CD4-positive, alpha-beta T cell treated with Interleukin-21 for 1 hour (primary cell): ENCODE measurements around the gene SAE1.

Source experiments
- DNase-seq: peaks from one replicate; pipeline ENCODE4 v3.0.0-alpha.2; 2020

The SAE1 gene

DNA sequence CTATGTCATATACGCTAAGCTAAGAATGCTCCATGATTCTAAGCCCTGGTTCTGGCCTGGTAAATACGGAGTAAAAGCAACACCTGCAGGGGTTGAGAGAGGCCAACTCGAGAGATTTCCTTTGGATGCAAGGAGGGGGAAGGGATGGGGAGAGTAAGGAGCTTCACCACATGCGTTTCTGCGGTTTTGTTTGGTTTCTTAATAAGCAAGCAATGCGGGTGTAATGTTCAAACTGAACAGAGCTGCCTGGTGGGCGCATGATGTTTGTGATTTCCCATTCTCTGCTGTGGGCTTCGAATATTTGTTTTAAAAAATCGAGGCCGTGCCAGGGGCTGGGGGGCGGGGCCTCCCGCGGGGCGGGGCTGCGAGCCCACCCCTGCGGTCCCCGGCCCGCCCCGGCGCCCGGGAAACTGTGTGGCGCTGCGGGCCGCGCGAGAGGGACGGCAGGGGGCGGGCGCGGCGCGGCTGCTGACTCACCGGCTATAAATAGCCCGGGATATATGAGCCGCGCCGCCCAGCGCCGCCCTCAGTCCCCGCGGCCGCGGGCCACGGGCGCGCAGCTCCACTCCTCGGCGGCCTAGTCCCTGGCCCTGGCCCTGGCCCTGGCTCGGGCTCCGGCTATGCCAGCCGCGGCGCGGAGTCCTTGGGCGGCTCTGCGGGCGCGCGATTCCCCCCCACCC, 95.3 kb downstream of the SAE1 start:
- DNase-seq, result peak; percentile 92

DNA sequence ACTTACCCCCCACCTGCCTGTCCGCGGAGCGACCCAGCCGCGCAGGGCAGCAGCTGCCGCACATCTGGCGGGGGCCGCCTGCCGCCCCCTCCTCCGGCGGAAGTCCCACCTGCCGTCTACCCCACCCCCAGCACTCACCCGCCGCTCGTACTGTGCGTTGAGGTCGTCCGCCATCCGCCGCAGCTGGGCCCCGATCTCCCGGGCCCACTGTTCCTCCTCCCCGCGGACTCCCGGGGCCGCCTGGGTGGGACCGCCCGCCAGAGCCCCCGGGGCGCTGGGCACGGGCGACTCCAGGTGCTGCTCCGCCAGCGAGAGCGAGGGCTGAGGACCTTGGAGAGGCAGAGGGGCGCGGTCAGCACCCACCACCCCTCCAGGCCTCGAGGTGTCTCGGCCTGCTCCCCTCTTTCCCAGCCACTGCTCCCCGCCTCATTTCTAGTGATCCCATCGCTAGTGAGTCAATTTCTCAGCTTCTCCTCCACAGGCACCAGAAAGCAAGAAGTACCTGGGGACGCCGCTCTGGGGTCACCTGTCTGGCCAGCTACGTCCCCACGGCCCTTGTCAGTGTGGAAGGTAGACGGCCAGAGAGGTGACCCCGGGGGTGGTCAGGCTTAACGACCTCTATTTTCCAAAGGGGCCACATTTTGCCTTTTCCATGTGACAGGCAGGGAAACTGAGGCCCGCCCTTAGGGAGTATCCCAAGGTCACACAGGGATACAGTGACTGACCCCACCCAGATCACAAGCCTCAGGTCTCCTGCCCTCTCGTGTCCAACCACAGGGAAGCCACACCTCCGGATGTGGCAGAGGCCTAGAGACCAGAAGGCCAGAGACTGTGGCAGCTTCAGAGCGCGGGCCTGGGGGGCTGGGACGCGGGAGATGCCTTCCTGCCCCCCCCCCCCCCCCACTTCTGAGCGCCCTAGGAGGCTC, 96.1 kb downstream of the SAE1 start:
- DNase-seq, result peak; percentile 82

DNA sequence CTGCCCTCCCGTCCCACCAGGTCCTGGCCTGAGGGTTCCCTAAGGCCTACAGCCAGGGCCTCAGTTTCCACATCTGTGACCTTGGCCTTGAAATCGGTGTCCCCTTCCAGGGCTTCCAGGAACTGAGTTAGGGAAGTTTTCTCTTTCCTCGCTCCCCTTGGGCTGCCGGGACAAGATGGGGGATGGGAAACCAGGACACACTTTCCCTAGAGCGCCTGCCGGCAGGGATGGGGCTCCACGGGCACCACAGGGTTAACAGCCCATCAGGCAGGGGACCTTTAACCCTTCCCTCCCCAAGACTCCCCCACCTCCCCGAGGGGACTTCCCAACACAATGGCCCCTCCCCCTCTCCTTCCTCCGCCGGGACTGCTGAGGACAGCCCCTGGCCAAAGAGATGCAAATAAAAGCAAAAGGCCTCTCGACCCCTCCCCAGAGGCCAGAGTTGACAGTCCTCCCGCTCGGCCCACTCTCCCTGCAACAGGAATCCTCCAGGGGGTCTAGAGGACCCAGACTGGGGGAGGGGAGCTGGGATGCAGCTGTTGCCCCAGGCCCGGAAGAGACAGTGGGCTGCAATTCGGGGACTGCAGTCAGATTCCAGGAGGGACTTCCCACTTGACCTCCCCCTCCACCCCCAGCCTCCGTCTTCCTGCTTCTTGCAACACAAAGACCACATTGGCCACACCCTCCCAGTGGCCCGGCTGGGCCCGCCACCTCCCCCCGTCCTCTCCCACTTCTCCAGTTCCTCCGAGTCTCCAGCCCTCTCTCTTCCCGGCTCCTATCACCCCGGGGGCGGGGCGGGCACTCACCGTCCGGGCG, 96.9 kb downstream of the SAE1 start:
- DNase-seq, result peak; percentile 73

DNA sequence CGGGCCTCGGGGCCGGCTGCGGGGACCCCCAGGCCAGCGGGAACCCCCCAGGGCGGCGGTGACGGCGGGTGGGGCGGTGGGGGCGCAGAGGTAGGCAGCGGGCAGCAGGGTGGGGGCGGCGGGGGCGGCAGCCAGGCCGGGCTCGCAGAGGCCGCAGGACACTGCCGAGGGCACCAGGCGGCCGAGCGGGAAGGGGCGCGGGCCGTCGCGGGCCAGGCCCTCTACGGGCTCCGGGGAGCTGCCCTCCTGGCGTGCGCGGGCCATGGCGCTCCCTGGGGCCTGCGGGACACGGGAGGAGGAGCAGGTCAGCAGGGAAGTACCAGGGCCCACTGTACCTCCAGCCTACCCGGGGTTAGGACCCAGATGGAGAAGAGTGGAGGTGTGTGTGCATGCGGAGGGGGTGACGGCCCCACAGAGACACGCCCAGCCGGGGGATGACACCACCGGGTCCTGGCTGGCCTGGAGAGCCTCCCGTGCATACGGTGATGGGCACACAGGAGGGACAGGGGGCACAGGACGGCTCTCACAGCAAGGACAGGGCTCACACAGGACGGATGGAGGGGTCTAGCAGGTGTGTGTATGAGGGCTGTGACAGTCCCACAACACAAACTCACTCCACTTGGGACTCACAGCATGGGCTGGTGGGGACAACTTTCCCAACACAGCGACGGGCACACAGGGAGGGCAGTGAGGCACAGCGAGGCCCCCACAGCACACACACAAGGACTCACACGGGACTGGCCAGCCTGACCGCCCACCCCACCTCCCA, 97.7 kb downstream of the SAE1 start:
- peak; percentile 57 for DNase-seq

DNA sequence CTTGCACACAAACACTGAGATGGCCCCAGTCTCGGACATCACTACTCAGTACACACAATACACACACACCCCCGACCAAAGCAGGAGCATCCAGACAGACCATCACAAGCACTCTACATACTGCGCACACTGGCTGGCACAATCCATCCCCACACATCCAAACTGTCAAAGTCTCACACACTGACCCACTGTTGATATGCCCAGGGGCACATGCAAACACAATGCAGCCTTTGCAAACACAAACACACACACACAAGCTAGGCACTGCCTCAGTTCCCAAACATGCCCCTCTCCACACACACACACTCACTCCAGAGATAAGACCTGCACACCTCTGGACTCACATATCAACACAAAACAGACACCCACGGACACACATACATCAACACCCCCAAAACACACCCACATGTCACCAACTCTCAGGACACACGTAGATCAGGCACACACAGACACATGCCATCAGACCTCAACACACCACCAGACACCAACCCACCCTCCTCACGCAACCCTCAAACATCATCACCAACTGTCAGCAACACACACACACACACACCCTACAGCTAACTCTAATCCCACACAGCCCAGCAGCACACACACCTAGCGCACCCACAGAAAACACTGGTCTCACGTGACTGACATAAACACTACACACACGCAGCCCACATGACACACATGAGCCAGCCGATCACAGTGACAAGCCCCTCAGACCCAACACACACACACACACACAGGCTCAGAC, 98.5 kb downstream of the SAE1 start:
- peak; percentile 68 for DNase-seq

DNA sequence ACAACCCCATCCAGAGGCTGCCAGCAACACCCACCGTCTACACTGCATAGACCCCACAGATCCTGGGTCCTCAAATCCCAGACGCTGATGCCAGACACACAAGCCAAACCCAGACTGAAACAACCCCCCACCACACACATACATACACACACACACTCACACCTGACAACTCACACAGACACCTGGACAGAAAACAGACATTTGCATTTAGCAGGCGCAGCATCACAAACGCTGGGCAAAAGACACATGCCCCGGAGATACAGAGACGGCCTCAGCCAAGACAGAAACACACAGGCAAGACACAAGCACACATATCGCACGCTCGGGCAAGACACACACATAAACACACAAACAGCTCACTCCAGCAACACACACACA, 99.0 kb downstream of the SAE1 start:
- no peak for DNase-seq

DNA sequence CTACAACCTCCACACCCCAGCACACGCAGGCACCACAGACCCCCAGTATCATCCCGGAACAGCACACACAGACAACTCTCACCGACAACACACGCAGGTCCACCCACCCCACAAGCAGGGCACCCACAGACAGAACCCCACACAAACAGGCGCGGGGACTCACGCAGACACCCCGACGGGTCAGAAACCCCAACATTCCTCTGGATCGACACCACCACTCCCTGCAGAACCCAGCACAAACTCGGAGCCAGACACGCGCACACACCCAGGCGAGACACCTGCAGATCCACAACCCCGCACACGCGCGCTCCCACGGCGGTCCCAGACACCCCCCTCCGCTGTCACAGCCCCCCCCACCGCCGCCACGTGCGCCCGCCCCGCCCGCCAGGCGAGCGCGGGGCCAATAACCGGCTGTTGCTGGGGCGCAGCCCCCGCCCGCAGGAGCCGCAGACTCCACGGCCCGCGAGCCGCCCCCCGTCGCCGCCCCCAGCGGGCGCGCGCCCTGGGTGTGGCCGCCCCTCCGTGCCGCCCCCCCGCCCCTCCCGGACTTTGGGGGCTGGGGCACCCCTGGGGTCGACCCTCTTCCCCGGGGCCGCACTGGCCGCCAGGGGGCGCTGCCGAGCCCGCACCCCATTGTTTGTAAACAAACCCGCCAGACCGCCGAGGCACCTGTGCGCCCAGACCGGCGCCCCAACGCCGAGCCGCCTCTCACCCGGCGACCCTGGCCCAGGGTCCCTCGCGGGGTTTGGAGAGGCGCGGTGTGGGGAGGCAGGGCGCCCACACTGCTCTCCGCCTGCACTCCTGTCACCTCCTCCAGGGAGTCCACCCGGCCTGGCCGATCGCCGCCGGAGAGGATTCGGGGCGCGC, 99.7 kb downstream of the SAE1 start:
- peak; percentile 89 for DNase-seq

DNA sequence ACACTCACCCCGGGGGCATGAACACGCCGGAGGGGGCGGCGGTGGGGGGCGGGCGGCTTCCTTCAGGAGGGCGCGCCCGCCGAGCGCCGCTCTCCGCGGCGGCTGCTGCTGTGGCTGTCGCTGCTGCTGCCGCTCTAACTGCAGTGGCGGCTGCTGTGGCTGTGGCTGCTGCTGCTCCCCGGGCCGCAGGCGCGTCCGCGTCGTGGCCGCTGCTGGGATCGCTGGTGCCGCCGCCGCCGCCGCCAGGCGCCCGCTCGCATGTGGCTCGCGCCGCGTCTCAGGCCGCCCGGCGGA, 100.2 kb downstream of the SAE1 start, which contains the start of gene BBC3:
BBC3 (minus strand) TSS at position 279 of the 294 bp plus-strand sequence. CDS start 2,768 bp downstream, outside the sequence.
- no peak for DNase-seq

DNA sequence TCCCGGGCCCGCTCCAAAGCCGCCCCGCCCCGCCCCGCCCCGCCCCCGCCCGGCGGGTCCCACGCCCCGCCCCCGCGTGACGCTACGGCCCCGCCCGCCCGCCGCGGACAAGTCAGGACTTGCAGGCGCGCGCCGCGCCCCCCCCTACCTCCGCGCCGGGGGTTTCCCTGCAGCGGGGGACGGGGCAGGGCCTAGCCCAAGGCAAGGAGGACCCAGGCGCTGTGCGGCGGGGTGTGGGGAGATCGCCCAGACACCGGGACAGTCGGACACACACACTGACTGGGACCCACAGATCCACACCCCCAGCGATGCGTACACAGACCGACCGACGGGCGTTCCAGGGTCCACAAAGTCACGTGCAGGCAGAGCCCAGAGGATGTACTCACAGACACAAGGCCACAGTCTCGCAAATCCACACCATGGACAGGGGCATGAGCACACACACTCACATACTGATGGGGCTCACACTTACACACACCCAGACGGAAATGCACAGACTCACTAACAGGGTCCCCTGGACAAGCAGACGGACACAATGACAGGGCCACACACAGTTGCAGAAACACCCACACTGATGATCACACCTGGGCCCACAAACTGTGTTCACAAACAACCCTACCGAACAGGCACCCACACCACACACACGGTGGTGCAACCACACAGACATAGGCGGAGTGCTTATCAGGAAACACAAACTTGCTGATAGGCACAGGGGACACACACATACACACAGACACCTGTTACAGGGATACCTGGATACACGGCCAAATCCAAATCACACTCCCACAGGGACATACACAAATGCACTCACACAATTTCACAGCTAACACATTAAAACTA, 100.8 kb downstream of the SAE1 start:
- peak; percentile 95 for DNase-seq

DNA sequence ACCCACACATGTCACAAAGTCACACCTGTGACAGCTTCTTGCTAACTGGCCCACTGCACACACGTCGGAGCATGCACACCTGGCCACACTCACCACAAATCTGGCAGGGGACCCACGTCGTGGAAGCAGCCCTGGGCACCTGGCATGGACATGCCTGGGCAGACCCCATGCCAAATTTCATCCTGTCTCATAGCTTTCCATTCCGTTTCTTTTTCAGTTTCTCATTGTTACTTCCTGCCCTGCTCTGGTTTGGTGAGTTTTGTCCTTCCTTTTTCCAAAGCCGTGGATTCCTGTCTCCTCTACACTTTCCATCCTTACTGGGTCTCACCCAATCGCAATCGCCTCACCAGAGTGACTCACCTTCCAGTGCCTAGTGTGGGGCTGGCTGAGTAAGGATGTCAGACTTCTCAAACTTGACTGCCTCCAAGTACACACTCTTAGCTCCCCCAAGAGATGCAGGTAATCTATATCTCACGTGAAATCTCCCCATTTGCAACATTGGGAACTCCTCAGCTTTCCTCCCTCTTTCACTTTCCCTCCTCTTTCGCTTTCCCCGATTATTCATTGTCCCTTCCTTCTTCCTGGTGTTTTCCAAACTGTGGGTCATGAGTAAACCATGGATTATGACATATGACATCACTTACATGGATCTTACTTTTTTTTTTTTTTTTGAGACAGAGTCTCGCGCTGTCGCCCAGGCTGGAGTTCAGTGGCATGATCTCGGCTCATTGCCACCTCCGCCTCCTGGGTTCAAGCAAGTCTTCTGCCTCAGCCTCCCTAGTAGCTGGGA, 102.0 kb downstream of the SAE1 start:
- no peak for DNase-seq

DNA sequence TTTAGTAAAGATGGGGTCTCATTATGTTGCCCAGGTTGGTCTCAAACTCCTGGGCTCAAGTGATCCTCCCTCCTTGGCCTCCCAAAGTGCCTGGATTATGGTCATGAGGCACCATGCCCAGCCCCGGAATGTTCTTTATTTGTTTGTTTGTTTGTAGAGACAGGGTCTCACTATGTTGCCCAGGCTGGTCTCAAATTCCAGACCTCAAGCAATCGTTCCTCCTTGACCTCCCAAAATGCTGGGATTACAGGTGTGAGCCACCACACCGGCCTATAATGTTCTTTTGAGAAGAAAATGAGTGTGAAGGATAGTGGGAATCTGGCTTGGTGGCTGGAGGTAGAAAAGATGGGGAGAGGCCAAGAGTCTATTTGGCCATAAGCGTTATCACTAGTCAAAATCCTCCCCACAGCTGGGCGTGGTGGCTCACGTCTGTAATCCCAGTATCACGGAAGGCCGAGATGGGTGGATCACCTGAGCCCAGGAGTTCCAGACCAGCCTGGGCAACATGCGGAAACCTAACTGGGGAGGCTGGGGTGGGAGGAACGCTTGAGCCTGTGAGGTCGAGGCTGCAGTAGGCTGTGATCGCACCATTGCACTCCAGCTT, 105.5 kb downstream of the SAE1 start:
- no peak for DNase-seq

DNA sequence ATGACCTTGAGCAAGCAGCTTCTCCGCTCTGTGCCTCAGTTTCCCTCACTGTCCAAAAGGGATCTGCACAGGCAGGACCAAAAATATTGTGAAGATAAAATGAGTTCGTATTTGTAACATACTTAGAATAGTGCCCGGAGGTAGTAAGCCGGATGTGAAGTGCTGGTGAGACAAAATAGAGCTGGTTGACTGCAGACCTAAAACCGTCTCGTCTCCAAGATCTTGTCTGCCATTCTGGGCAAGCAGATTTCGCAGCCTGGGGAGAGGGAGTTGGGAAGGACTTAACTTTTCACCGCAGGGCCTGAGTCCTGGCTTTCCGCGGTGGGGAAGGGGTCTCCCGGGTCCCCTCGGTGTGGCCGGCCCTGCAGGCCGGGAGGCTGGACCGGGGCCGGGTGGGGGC, 108.5 kb downstream of the SAE1 start:
- no peak for DNase-seq

DNA sequence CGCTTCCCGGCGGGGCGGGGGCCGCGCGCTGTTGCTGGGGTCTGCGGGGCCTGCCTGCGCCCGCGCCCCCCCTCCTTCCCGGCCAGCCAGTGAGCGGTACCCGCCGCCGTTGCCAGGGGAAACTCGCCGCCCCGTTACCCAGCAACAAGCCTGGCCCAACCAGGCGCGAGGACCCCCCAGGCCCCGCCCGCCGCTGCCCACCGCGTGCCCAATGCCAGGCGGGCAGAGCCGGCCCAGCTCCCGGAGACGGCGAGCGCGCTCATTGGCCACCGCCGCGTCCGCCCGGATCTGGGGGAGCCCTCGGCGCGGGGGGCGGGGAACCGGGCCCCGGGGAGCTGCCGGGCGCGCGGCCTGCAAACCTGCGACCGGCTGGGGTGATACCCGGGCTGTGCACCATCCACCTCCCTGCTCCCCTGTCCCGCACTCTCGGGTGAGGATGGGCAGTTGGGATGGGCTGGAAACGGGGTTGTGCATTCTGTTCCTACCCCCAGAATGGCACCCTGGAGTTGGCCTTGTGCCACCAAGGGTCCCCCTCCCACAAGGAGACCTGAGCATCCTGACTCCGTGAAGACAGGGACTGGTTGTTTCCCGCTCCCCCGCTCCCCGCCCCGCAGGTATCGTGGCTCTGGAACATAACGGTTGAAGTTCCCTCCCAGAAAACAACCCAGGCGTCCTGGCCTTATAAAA, 109.1 kb downstream of the SAE1 start:
- DNase-seq, result peak; percentile 89

DNA sequence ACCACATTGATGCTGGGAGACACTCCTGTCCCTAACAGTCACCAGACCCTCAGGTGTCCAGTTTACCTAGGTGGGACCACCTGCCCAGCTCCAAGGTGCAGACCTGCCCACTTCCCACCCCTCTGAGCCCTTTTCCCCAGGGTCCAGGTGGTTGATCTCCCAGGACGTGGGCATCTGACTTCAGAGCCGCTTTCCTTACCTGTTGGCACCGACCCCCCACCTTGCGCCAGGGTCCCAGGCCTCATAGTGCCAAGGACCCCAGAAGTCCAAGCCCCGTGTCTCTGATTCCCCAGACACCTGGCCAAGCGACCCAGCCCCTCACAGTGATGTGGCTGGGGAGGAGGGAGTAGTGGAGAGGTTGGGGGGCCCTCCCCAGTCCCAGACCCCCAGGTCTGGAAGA, 109.9 kb downstream of the SAE1 start:
- DNase-seq, result no peak

DNA sequence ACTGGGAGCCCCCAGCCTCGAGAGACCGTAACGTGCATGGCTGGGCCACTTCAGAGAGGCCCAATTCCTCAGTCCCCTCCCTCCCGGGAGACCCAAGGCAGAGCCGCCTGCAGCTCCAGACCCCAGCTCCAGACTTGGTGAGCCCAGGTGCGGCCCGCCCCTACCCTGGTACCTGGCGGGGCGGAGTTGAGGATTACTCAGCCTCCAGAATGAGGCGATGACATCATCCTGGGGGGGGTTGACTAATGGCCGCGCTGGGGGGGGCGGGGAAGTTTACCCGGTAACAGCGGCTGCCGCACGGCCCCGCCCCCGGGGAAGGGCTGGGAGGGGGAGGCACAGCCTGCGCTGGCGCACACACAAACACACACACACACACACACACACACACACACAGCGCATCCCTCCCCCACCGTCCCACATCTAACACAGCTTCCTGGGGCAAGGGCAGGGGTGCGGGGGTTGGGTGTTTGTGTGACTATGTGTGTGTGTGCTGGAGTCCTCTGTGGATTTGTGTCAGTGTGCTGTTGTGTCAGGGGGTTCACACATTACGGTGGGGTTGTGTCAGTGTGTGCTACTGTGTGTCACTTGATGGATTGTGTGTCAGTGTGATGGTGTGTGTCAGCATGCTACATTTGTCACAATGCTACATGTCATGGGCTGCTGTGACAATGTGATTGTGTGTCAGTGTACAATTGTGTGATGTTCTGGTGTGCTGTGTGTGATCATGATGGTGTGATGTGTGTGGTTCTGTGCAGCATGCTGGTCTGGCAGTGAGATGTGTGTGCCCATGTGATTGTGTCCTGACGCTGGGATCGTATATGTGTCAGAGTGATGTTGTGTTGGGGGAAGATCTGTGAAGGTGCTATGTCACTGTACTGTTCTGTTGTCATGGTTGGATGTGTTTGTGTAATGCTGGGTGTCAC, 110.6 kb downstream of the SAE1 start:
- DNase-seq, result peak; percentile 93

DNA sequence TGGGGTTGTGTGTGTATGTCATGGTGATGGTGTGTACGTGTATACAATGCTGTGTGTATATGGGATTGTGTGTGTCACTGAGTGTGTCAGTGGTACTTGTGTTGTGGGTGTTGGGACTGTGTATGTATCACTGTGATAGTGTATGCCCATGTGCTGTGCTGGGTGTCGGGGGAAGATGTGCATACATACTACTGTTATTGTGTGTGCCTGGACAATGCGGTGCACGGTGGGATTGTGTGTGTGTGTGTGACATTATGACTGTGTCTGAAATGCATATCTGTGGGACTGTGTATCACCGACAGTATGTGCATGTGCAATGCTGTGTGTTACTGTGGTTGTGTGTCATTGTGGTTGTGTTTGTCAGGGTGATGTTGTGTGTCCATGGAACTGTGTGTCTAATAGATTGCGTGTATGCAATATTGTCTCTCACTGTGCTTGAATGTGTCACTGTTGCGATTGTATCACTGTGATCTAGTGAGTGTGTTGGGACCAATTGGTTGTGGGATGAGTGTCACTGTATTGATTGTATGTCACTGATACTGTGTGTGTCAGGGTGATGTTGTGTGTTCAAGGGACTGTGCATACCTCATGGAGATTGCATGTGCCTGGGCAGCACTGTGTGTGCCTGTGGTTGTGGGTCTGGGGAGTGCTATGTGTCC, 111.4 kb downstream of the SAE1 start:
- no peak for DNase-seq
